GM18502 (cell line): ENCODE data around the gene VGLL4.
"Not testable (repeated sequence)": the region's sequence is repeated elsewhere in the genome, so short reads cannot be mapped to it uniquely, and the experiment has no call there.

Experiments used
- ATAC-seq: cut with Tn5 transposase; IDR thresholded peaks from one replicate; pipeline ENCODE4 v1.9.1; 2021; ENCODE audit warnings: mild to moderate bottlenecking; ENCODE audit not compliant: unreplicated experiment, poor library complexity

The VGLL4 gene

DNA sequence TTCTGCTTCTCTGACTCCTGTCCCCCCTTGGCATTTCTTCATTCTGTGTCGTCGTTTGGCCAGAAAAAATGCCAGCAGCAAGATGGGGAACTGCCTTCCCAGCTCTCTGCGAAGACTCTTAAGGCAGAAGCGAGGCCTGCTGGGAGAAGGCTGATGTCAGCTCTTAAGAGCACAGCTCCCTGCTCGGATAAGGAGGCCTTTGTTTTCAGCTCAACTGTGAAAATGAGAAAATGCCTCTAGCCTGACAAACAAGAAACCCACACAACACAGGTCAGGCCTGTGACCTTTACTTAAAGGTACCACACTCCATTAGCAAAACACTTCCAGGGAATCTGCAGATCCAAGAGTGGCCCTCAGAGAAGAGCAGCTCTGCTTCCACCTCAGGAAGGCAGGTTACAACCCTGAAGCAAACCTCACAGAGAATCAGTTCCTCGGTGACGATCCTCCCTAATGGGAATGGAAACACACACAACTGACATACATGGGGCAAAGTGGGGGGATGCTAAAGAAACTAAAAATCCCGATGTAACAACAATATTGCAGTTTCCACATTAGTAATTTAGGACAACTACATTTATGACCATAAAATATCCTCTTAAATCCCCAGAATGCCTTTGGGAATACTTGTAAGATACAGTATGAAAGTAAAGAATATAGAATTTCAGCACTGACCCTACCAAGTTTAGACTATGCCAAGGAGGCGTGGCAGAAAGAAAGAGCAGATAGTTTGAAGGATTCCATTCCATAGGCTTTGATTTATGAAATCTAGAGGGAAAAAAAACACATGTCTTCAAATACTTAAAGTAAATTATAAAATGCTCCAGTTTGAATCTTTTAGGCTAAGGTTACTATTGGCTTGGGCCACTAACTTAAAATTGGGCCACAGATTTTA lies 52.1 kb downstream of the VGLL4 start:
- ATAC-seq: no peak

DNA sequence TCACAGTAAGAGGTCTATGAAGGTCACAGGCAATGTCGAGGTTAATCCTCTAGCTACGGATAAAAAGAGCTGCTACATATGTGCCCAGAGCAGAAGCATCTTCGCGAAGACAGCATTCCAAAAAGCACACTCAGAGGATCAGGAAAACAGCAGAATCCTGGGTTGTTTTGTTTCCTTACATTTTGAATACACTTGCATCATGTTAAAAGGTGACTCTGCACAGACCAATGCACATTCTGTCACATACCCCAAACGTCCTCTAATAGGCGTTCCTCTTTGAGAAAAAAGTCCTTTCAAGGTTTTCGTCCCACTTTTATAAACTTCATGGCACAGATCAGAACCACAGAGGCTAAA lies 52.7 kb downstream of the VGLL4 start:
- no peak for ATAC-seq

GRCh38 chr3:11589706-11590105 lies 54.0 kb downstream of the VGLL4 start:
- no peak for ATAC-seq

DNA sequence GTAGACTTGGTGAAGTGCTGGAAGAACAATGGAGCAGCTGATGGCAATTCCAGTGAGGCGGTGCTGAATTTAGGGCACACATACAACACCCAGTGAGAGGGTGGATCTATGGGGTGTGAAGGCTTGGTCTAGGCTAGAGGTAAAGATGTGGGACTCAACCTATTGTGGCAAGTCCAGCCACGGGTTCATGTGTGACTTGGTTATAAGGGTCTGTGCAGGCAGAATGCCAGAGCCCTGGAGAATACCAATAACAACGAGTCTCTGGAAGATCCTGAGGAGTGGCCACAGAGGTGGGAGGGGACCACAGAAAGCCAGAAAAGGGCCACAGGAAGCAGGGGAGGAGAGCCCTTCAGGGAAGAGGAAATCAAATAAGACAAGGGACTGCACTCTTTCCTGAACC lies 55.0 kb downstream of the VGLL4 start:
- ATAC-seq: no peak

DNA sequence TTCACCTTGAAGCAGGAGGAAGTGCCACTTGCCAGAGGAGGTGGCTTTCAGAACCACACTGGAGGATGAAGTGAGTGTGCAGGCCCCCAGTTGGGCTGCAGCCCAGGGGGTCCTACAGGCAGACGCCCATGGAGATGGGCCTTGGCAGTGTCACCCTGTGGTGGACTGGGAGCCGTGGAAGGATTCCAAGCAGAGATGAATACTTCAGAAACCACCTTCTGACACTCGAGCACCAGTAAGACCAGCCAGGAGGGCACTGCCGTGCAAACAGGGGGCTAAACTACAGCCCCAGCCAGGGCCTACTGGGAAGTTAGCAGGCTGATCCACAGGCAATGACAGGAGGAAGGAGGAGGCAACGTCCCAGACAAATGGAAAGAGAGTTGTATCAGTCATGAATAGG lies 55.4 kb downstream of the VGLL4 start:
- no peak for ATAC-seq

DNA sequence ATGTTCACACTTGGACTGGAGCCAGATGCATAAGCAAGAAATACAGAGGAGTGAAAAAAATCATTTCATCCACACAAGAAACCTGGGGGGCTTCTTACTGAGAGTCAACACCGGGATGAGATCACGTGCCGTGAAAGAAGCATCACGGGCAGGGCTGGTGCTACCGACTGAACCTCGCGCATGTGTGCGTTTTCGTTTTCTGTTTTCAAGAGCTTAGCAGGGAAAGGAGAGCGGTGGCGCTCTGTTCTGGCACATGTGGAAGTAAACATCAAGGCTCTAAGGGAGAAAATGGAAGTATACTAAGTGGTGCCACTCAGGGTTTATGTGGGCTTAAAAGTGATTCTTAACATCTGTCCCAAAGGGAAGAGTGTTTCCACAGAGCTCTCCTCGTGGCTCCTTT lies 55.9 kb downstream of the VGLL4 start:
- ATAC-seq: no peak

- no peak for ATAC-seq
These were observed 59.1 kb downstream of the VGLL4 start for GRCh38 chr3:11584570-11584969.

DNA sequence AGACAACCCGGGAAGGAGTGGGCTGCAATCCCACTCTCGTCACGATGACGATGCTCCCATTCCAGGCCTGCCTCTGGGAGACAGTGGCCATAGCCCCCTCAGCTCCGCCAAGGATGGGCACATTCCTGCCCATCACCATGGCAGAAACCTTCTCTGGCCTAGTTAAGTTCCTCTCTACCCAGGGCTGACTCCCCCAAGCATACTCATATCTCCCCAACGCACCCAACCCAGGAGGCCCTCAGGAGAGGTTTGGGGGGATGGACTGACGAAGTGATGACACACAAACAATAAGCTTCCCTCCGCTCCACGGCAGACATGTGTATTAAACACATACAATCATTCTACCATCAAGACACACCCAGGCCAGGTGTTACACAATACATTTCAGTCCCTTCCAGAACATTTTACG lies 60.1 kb downstream of the VGLL4 start:
- ATAC-seq: no peak

DNA sequence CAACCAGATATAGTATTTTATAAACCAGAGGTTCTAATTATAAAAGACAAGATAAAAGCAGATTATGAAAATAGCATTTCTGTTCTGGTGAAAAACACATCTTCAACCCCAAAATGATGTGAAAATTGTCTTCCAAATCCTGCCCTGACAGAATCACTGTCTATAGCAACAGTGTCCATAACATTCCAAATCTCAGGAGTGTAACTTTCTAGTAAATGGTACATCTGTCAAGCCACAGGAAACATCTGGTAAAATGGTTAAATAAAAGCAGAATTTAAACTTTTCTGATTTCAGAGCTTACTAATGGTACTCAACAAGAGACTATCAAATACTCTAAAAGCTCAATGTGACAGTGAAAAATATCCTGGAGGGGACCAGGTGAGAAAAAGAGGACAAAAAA lies 60.5 kb downstream of the VGLL4 start:
- ATAC-seq: no peak

DNA sequence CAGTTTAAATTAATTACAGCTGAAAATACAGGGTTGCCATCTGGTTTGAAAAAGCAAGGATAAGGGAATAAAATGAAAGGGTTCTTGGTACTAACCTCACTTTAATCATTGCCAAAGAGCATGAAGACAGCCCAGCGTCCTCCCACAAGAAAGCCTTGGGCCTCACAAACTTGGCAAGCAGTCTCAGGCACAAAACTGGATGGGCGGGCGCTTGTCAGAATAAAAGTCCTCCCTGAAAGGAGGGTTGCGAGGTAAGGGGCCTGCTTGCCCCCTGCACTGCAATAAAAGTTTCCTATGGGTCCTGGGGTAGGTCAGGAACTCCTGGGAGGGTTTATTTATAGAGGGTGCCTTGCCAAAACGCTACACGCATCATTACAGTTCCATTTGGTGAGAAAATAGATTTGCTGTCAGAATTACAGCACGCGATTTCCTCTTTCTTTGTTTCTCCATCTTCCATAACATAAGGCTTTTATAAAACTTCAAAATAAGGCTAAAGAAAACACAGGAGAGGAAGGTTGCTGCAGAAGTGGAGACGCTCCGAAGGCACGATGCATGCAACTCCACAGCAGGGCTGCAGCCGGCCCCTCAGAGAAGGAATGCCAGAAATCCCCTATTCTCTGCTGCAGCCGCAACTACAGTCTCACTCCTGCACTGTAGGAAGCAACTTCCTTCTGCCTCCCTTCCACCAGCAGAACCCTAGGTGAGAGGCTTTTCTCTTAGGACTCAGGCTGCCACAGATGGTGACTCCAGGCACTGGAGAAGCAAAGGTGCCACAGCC lies 61.3 kb downstream of the VGLL4 start:
- peak; percentile 64 for ATAC-seq

- no peak for ATAC-seq
These were observed 62.2 kb downstream of the VGLL4 start for GRCh38 chr3:11581237-11582190.

DNA sequence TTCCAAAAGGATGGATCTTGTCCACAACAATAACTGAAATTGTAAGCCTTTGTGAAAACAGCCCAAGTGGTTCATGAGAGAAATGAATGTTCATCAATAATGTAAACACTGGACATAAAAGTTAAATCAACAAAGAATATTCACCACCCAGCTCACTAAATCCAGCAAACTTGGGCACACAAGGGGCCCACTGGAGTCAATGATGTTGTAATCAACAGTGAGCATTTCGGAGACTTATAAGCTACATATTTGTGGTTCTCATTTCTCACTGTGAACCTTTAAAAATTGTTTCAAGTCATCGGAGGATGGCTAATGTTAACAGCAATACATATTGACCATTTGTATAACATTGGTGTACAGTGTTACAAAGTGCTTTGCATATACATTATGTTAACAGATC lies 63.1 kb downstream of the VGLL4 start:
- no peak for ATAC-seq

- ATAC-seq: no peak
These were observed 65.5 kb downstream of the VGLL4 start for GRCh38 chr3:11578169-11578568.

DNA sequence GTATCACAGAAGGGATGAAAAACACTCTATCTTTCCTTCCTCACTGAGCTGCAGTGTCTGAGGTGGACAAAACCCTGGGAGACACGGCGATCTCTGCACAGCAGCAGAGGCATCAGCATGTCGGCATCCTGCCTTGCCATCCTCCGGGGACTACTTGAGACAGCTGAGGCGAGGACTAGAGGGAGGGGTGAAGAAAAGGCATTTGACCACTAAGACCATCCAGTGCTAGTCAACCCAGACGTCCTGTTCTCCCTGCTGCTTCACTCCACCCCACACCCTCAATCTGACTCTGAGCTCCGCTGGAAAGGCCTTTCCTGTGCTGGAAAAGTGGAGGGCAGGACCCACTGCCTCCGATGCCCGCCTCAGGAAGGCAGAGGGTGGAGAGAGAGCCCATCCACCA lies 67.3 kb downstream of the VGLL4 start:
- no peak for ATAC-seq

DNA sequence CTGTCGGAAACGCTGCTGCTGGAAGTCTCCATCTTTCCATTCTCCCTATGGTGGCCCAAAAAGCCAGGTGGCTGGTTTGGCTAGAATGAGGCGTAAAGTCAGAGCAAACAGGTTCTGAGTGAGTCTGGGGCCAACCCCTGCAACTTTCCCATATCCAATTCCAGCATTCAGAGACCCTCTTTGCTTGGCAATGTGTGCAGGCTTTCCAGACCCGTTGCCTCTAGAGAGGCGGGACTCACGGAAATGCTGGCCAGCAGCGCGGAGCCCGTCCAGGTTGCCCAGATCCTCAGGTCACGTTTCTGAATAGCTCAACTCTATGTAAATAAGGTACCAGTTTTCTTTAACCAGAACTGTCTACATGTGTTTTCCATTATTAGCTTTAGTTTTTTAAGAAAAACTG lies 68.0 kb downstream of the VGLL4 start:
- no peak for ATAC-seq

DNA sequence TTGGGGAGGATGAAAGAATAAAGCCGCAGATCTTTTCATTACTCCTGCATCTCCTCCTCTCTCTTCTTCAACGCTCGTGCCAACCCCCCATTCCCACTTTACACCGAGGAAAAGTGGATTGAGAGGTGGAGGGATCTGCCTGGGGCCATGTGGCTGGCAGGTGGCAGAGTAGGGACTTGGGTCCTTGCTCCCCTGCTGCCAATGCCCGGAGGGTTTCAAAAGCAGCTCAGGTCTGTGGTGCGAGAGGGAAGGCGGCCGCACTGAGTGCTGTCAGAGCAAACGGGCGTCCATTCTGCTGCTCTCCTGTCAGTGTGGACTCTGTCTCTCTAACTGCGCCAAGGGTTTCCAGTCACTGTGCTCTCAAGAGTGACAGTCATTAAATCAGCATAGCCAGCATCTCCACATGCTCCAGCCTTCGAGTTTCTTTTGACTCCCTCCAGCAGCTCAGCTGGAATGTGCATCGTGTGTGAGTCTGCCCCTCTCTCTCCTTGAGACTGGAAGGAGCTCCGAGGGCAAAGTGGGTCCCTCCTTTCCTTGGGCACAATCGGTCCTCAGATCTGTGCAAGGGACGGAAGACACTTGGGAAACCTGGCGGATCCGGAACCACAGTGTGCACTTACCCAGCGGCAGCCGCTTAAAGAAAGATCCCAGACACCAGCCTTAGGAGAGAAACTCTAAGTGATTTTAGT lies 68.6 kb downstream of the VGLL4 start:
- ATAC-seq: no peak

GRCh38 chr3:11572660-11573059 lies 71.1 kb downstream of the VGLL4 start:
- ATAC-seq: not testable (repeated sequence)

GRCh38 chr3:11570789-11571495 lies 72.8 kb downstream of the VGLL4 start:
- no peak for ATAC-seq

DNA sequence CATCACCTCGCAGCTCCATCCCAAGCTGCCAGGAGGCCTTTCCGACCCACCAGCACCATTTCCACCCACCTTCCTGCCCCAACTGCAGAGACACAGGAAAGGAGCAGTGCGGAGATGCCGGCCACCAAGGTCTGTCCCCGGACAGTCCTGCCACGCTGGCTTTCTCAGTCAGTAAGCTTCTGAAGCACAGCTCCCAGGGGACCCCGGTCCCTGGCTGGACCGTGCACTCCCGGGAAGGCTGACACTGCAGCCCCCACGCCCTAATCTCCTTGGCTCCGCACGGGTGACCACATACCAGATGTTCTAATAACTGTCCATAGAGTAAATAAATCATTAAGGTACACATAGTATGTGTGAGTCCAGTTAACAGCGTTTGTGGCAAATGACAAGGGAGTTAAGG lies 73.5 kb downstream of the VGLL4 start:
- ATAC-seq: no peak
